Glutamatergic neuron (in vitro differentiated cells): ENCODE data around the gene TRIM47. TPM values are rescaled to one million over a fixed set of nuclear protein-coding genes. Genes with fewer than 3 reads are reported as not detected.
"Not testable (repeated sequence)": the region's sequence is repeated elsewhere in the genome, so short reads cannot be mapped to it uniquely, and the experiment has no call there.

ENCODE experiments used
- DNase-seq: peaks from one replicate; pipeline ENCODE4 v3.0.0; 2022
- H3K27ac Mint-ChIP-seq: one replicate; pipeline ENCODE4 v1.8.0; 2020; ENCODE audit warnings: mild to moderate bottlenecking, mixed read lengths, inconsistent platforms; ENCODE audit not compliant: unreplicated experiment
- H3K27me3 Mint-ChIP-seq: one replicate; pipeline ENCODE4 v1.8.0; 2020; ENCODE audit warnings: mild to moderate bottlenecking, moderate library complexity, mixed read lengths, inconsistent platforms; ENCODE audit not compliant: unreplicated experiment
- H3K36me3 Mint-ChIP-seq: one replicate; pipeline ENCODE4 v1.8.0; 2020; ENCODE audit warnings: mild to moderate bottlenecking, mixed read lengths, inconsistent platforms; ENCODE audit not compliant: unreplicated experiment
- H3K4me1 Mint-ChIP-seq: one replicate; pipeline ENCODE4 v1.8.0; 2020; ENCODE audit warnings: mild to moderate bottlenecking, low read depth, mixed read lengths, inconsistent platforms; ENCODE audit not compliant: unreplicated experiment
- H3K4me3 Mint-ChIP-seq: one replicate; pipeline ENCODE4 v1.8.0; 2020; ENCODE audit warnings: mild to moderate bottlenecking, mixed read lengths, inconsistent platforms; ENCODE audit not compliant: unreplicated experiment
- H3K9me3 Mint-ChIP-seq: one replicate; pipeline ENCODE4 v1.8.0; 2020; ENCODE audit warnings: mild to moderate bottlenecking, moderate library complexity, mixed read lengths, inconsistent platforms; ENCODE audit not compliant: unreplicated experiment
- CTCF ChIP-seq: fragments of 200-600 bp; sonication (generic); IDR thresholded peaks from one replicate; pipeline ENCODE4 v1.5.0; 2021; ENCODE audit not compliant: partially characterized antibody, unreplicated experiment
- total RNA-seq: library from RNA; stranded (reverse); fragmentation: NEBNext Ultra II Directional; extraction: Animal tissue kit (Norgen Biotek cat#: 25700); gene quantifications from one replicate; pipeline ENCODE4 v1.2.1, GENCODE V29; 2021; ENCODE audit not compliant: unreplicated experiment

TRIM47 gene
- total RNA-seq, 1 donor from 2014 or later: 2.1 TPM

GRCh38 chr17:75891605-75892555 lies 13.5 kb upstream of the TRIM47 start:
- DNase-seq: no peak
- Mint-ChIP-seq H3K4me3 (no peak overlapping the region), H3K27me3 (peaks cover 17% of the 10 kb centered on the region), H3K27ac (no peak overlapping the region), H3K9me3 (peaks cover 15% of the 10 kb centered on the region), H3K36me3 (peaks cover 4% of the 10 kb centered on the region), H3K4me1 (peaks cover 19% of the 10 kb centered on the region)
- no peak for TF ChIP-seq CTCF

GRCh38 chr17:75891022-75891604 lies 12.7 kb upstream of the TRIM47 start:
- H3K4me3 Mint-ChIP-seq: no peak overlapping the region
- no peak overlapping the region for H3K27ac Mint-ChIP-seq
- H3K9me3 Mint-ChIP-seq: peaks cover 15% of the 10 kb centered on the region
- peaks cover 19% of the 10 kb centered on the region for H3K4me1 Mint-ChIP-seq
- peaks cover 20% of the 10 kb centered on the region for H3K27me3 Mint-ChIP-seq
- TF ChIP-seq CTCF: no peak
- DNase-seq: no peak
- peaks cover 8% of the 10 kb centered on the region for H3K36me3 Mint-ChIP-seq

- Mint-ChIP-seq H3K4me1 (peaks cover 12% of the 10 kb centered on the region), H3K4me3 (no peak overlapping the region), H3K36me3 (peaks cover 8% of the 10 kb centered on the region), H3K27me3 (peaks cover 13% of the 10 kb centered on the region), H3K27ac (no peak overlapping the region), H3K9me3 (peaks cover 9% of the 10 kb centered on the region)
- TF ChIP-seq CTCF: no peak
- DNase-seq: no peak
Observed at GRCh38 chr17:75889454-75889853, 11.1 kb upstream of the TRIM47 start.

GRCh38 chr17:75888484-75888883 lies 10.1 kb upstream of the TRIM47 start:
- Mint-ChIP-seq H3K4me1 (peaks cover 4% of the 10 kb centered on the region), H3K36me3 (peaks cover 4% of the 10 kb centered on the region), H3K4me3 (no peak overlapping the region), H3K27me3 (peaks cover 7% of the 10 kb centered on the region), H3K9me3 (peaks cover 2% of the 10 kb centered on the region), H3K27ac (no peak overlapping the region)
- DNase-seq: no peak
- no peak for TF ChIP-seq CTCF

- H3K9me3 Mint-ChIP-seq, H3K27ac Mint-ChIP-seq, H3K4me3 Mint-ChIP-seq: not testable (repeated sequence)
Observed at GRCh38 chr17:75885860-75886259, 7.5 kb upstream of the TRIM47 start.

More at GRCh38 chr17:75885860-75886259, 7.5 kb upstream of the TRIM47 start:
- H3K36me3 Mint-ChIP-seq, H3K4me1 Mint-ChIP-seq, DNase-seq, H3K27me3 Mint-ChIP-seq: not testable (repeated sequence)
